Right ventricle myocardium superior (tissue), 1 donor: ENCODE measurements around the gene PIK3IP1. TPM values are rescaled to one million over a fixed set of nuclear protein-coding genes. Genes with fewer than 3 reads are reported as not detected.
"Not testable (repeated sequence)": the region's sequence is repeated elsewhere in the genome, so short reads cannot be mapped to it uniquely, and the experiment has no call there.

Experiments used
- ATAC-seq: fragments of 200-7000 bp; cut with Tn5 transposase; one replicate; pipeline ENCODE4 v1.9.1; 2020; ENCODE audit warnings: mild to moderate bottlenecking; ENCODE audit not compliant: poor library complexity
- DNase-seq: peaks from one replicate; pipeline ENCODE4 v3.0.0-alpha.2; 2020
- intact Hi-C: fragments of 100-400 bp; cut with DNase I; formaldehyde crosslinking; loops from one replicate; pipeline ENCODE4 v1.11.2; 2022
- total RNA-seq: library from RNA; stranded (reverse); fragmentation: NEBNext Ultra II Directional; extraction: Animal tissue kit (Norgen Biotek cat#: 25700); gene quantifications from one replicate; pipeline ENCODE4 v1.2.1, GENCODE V29; 2021
- donor health status: DM: no; HTN: yes; CAD: no; lungs with severe emphysema.

PIK3IP1 gene
- total RNA-seq, 1 donor from 2014 or later: 10.4 TPM

- intact Hi-C loops: no loop called here
- DNase-seq: no peak
- ATAC-seq: no peak
Measured at GRCh38 chr22:31268281-31268680, 24.0 kb downstream of the PIK3IP1 start.

GRCh38 chr22:31263896-31264640 lies 28.2 kb downstream of the PIK3IP1 start:
- ATAC-seq (no peak), DNase-seq (no peak)
- intact Hi-C loops: no loop called here

GRCh38 chr22:31262312-31263133 lies 29.8 kb downstream of the PIK3IP1 start:
- intact Hi-C loops: no loop called here
- DNase-seq (no peak), ATAC-seq (peak; percentile 34)

GRCh38 chr22:31260474-31260856 lies 31.8 kb downstream of the PIK3IP1 start:
- intact Hi-C loops: no loop called here
- DNase-seq (no peak), ATAC-seq (no peak)

GRCh38 chr22:31259798-31260473 lies 32.4 kb downstream of the PIK3IP1 start:
- no peak for ATAC-seq
- intact Hi-C loops: no loop called here
- no peak for DNase-seq

GRCh38 chr22:31253949-31254348 lies 38.3 kb downstream of the PIK3IP1 start:
- ATAC-seq (peak; percentile 35), DNase-seq (peak; percentile 52)
- intact Hi-C loops: no loop called here

GRCh38 chr22:31250740-31251600 lies 41.3 kb downstream of the PIK3IP1 start:
- DNase-seq: no peak
- peak; percentile 3 for ATAC-seq
- intact Hi-C loops: no loop called here

GRCh38 chr22:31248965-31249958 lies 43.0 kb downstream of the PIK3IP1 start:
- ATAC-seq (no peak), DNase-seq (no peak)
- intact Hi-C loops: no loop called here

GRCh38 chr22:31248138-31248745 lies 44.0 kb downstream of the PIK3IP1 start:
- DNase-seq: peak; percentile 79
- intact Hi-C loops: no loop called here
- ATAC-seq: peak; percentile 97

GRCh38 chr22:31247726-31248125 lies 44.6 kb downstream of the PIK3IP1 start:
- DNase-seq (no peak), ATAC-seq (no peak)
- intact Hi-C loops: no loop called here

- ATAC-seq (no peak), DNase-seq (no peak)
- intact Hi-C loops: no loop called here
Measured at GRCh38 chr22:31246687-31247086, 45.6 kb downstream of the PIK3IP1 start.

- DNase-seq, intact Hi-C loops, ATAC-seq: not testable (repeated sequence)
Measured at GRCh38 chr22:31245998-31246397, 46.3 kb downstream of the PIK3IP1 start.

GRCh38 chr22:31244943-31245451 lies 47.3 kb downstream of the PIK3IP1 start:
- intact Hi-C loops: no loop called here
- DNase-seq (no peak), ATAC-seq (no peak)

GRCh38 chr22:31244046-31244942 lies 48.0 kb downstream of the PIK3IP1 start:
- intact Hi-C loops: no loop called here

GRCh38 chr22:31243339-31244045 lies 48.8 kb downstream of the PIK3IP1 start:
- ATAC-seq: no peak
- intact Hi-C loops: no loop called here
- DNase-seq: no peak

More at GRCh38 chr22:31244046-31244942, 48.0 kb downstream of the PIK3IP1 start:
- DNase-seq (no peak), ATAC-seq (no peak)
